ENCODE measurements around the gene SYDE2.

DNA sequence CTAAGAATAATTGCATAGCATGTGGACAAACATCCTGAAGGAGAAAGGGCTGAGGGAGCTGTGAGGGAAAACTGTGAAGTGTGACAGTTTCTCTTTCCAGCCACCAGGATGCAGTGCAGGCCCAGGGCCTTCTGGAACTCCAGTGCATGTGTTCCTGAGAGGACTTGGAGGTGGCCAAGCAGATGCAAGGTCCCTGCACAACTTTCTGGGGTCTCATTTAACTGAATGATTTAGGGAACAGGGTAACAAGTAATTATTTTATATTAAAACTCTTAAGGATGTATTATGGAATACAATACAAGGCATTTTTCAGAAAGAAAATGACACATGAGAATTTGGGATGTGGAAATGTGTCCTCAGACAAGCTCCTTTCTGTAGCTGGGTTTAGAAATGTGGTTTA, 91.3 kb downstream of the SYDE2 start:
- TF ChIP-seq, protein P1, sequence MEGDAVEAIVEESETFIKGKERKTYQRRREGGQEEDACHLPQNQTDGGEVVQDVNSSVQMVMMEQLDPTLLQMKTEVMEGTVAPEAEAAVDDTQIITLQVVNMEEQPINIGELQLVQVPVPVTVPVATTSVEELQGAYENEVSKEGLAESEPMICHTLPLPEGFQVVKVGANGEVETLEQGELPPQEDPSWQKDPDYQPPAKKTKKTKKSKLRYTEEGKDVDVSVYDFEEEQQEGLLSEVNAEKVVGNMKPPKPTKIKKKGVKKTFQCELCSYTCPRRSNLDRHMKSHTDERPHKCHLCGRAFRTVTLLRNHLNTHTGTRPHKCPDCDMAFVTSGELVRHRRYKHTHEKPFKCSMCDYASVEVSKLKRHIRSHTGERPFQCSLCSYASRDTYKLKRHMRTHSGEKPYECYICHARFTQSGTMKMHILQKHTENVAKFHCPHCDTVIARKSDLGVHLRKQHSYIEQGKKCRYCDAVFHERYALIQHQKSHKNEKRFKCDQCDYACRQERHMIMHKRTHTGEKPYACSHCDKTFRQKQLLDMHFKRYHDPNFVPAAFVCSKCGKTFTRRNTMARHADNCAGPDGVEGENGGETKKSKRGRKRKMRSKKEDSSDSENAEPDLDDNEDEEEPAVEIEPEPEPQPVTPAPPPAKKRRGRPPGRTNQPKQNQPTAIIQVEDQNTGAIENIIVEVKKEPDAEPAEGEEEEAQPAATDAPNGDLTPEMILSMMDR (conservative IDR thresholded peaks at IDR 0.05; ENCODE audit: low read depth, low read length): peak; percentile 87
- no peak for TF ChIP-seq EZH2 (IDR thresholded peaks at IDR 0.05; ENCODE audit: borderline replicate concordance, low read depth, low read length, poor library complexity, severe bottlenecking)

Measured in A673 (cell line).